K562 (cell line): ENCODE measurements around the gene U2SURP. TPM values are rescaled to one million over a fixed set of nuclear protein-coding genes. Genes with fewer than 3 reads are reported as not detected.

Experiments
- ATAC-seq: fragments of 200-7000 bp; cut with Tn5 transposase; 3 replicates; pipeline ENCODE4 v1.9.1; 2020; ENCODE audit warnings: moderate library complexity
- BruUV-seq: library from RNA; stranded (reverse); fragments of 400-500 nt; replicated peaks from 2 replicates; lab custom pipeline; 2021; lab: Mats Ljungman, UMichigan
- CTCF ChIA-PET: fragments of 300-600 bp; formaldehyde crosslinking; extraction: SDS; loops from one replicate; lab custom pipeline; 2021; ENCODE audit warnings: low intra/inter-chr PET ratio; lab: Yijun Ruan, JAX
- POLR2A ChIA-PET: fragments of 300-600, 350-650 bp; sonication (Branson Sonifier 250); formaldehyde crosslinking; extraction: SDS; loops from one replicate; lab custom pipeline; 2021; ENCODE audit warnings: antibody characterized with exemption, inconsistent platforms; lab: Yijun Ruan, JAX
- DNase-seq, 4 experiments: peaks; one replicate each; pipeline versions ENCODE4 v3.0.0 to v3.0.0-alpha.2; 2011 to 2018; ENCODE audit warnings: low spot score in 3 of 4, mixed read lengths in 3 of 4; ENCODE audit errors: extremely low read depth in 1 of 4
- FAIRE-seq: peaks from 2 replicates; lab custom pipeline; 2011; peaks lifted over from hg19 to GRCh38; lab: Jason Lieb, UNC
- H2AFZ ChIP-seq: 2 replicates; pipeline ENCODE4 v1.6.0; 2011; ENCODE audit warnings: low read depth, low read length, control low read depth, inconsistent platforms
- H3K27ac ChIP-seq: fragments of 200-600 bp; 3 replicates; pipeline ENCODE4 v1.8.0; 2011; ENCODE audit warnings: low read depth, mild to moderate bottlenecking, control low read depth, inconsistent platforms, low read length, moderate library complexity, mixed read lengths; ENCODE audit errors: extremely low read depth
- H3K27me3 ChIP-seq, 2 experiments: fragments of 300-600 bp in 1 of 2; 2 replicates in 1 of 2; 3 replicates in 1 of 2; pipeline versions ENCODE4 v1.6.0 to v1.8.0; 2011; ENCODE audit warnings: inconsistent platforms in 2 of 2, low read length in 2 of 2, mild to moderate bottlenecking in 1 of 2, mixed read lengths in 1 of 2, moderate library complexity in 1 of 2; ENCODE audit not compliant: control insufficient read depth in 2 of 2, insufficient read depth in 2 of 2
- H3K36me3 ChIP-seq: fragments of 300-600 bp; 3 replicates; pipeline ENCODE4 v1.8.0; 2011; ENCODE audit warnings: mild to moderate bottlenecking, low read length, inconsistent platforms; ENCODE audit not compliant: control insufficient read depth, insufficient read depth
- H3K4me1 ChIP-seq, 2 experiments: fragments of 200-600 bp in 1 of 2; replicated peaks in 1 of 2; 2 replicates in 1 of 2; 3 replicates in 1 of 2; pipeline versions ENCODE4 v1.5.1 to v1.8.0; 2011; ENCODE audit warnings: inconsistent platforms in 2 of 2, low read length in 2 of 2, mild to moderate bottlenecking in 1 of 2, mixed read lengths in 1 of 2, moderate library complexity in 1 of 2; ENCODE audit not compliant: control insufficient read depth in 2 of 2, insufficient read depth in 2 of 2
- H3K4me2 ChIP-seq: 2 replicates; pipeline ENCODE4 v1.6.1; 2011; ENCODE audit warnings: low read length, control low read depth, inconsistent platforms, mixed read lengths; ENCODE audit not compliant: insufficient read depth
- H3K4me3 ChIP-seq: fragments of 200-600 bp; sonication (generic), shearing (Covaris generic); 2 replicates; pipeline ENCODE4 v1.5.1; 2016; ENCODE audit warnings: control low read depth, inconsistent platforms
- H3K79me2 ChIP-seq: fragments of 200-600 bp; 3 replicates; pipeline ENCODE4 v1.8.0; 2011; ENCODE audit warnings: low read length, inconsistent platforms; ENCODE audit not compliant: control insufficient read depth, insufficient read depth
- H3K9ac ChIP-seq, 2 experiments: 2 replicates each; pipeline versions ENCODE4 v1.6.0 to v1.6.1; 2011; ENCODE audit warnings: low read depth in 2 of 2, low read length in 2 of 2, control low read depth in 1 of 2, inconsistent platforms in 1 of 2, mild to moderate bottlenecking in 1 of 2, mixed read lengths in 1 of 2; ENCODE audit not compliant: insufficient read depth in 1 of 2
- H3K9me1 ChIP-seq: one replicate; pipeline ENCODE4 v1.6.0; 2011; ENCODE audit warnings: inconsistent platforms, mild to moderate bottlenecking, low read length, moderate library complexity; ENCODE audit not compliant: control insufficient read depth, insufficient read depth
- H3K9me3 ChIP-seq: replicated peaks from 2 replicates; pipeline ENCODE4 v1.5.1; 2011; ENCODE audit warnings: low read depth, low read length, inconsistent platforms; ENCODE audit not compliant: control insufficient read depth, insufficient read depth
- H4K20me1 ChIP-seq: replicated peaks from 2 replicates; pipeline ENCODE4 v1.6.1; 2011; ENCODE audit warnings: low read length, inconsistent platforms, mixed read lengths; ENCODE audit not compliant: control insufficient read depth, insufficient read depth
- BRCA1 ChIP-seq, 2 experiments: fragments of 450-650 bp in 1 of 2; sonication (generic) in 1 of 2; formaldehyde crosslinking in 1 of 2; IDR thresholded peaks; 2 replicates each; pipeline versions ENCODE4 v1.5.0 to v1.6.1; 2017 to 2020; ENCODE audit warnings: mild to moderate bottlenecking in 1 of 2, missing genetic modification reagents in 1 of 2
- EZH2 ChIP-seq: IDR thresholded peaks from 2 replicates; pipeline ENCODE4 v1.6.1; 2012; ENCODE audit warnings: low read depth, mild to moderate bottlenecking, inconsistent platforms, low read length, borderline replicate concordance
- NR1H2 ChIP-seq: sonication (generic); formaldehyde crosslinking; IDR thresholded peaks from 2 replicates; pipeline ENCODE4 v1.4.0; 2020; ENCODE audit warnings: mild to moderate bottlenecking, missing genetic modification reagents
- ZNF384 ChIP-seq: IDR thresholded peaks from 2 replicates; pipeline ENCODE4 v1.6.1; 2012; ENCODE audit warnings: low read depth, low read length, improper control_type of control experiment
- ZNF830 ChIP-seq: fragments of 250-450 bp; sonication (Bioruptor Pico); IDR thresholded peaks from 2 replicates; pipeline ENCODE4 v1.5.0; 2021; ENCODE audit warnings: mild to moderate bottlenecking
- WGBS: fragments of 100-300 bp; shearing (Covaris generic); methylation state at CpG from one replicate; pipeline ENCODE4 v1.1.6; 2016; ENCODE audit warnings: low coverage, mixed read lengths; ENCODE audit not compliant: insufficient coverage; ENCODE audit errors: missing lambda C conversion rate; 5-methylcytosine and 5-hydroxymethylcytosine counted together
- in situ Hi-C: fragments of 300-500 bp; cut with MboI; formaldehyde crosslinking; loops from 4 replicates; pipeline ENCODE4 v1.15.0; 2018; ENCODE audit warnings: inconsistent platforms, mixed read lengths
- intact Hi-C: fragments of 100-400 bp; cut with micrococcal nuclease; formaldehyde crosslinking; loops from 2 replicates; pipeline ENCODE4 v1.14.2; 2022
- polyA plus RNA-seq, 8 experiments: library from polyadenylated mRNA; depleted of rRNA in 4 of 8; stranded (reverse) in 5 of 8; unstranded in 3 of 8; fragments of >200 nt; fragmentation: Nextera tagmentation in 2 of 8; fragmentation: Illumina TruSeq in 1 of 8; extraction: Ambion mirVana in 2 of 8; extraction: Trizol in 1 of 8; gene quantifications; 2 replicates each; pipeline versions ENCODE4 v1.2.1 to v1.2.3, GENCODE V29; 2011 to 2014; ENCODE audit warnings: inconsistent platforms in 1 of 8, missing spikeins in 1 of 8
- total RNA-seq, 7 experiments: library from RNA; depleted of rRNA in 6 of 7; stranded (reverse); fragments of >200 nt in 6 of 7; fragmentation: Illumina TruSeq in 2 of 7; extraction: Trizol in 2 of 7; gene quantifications; 2 replicates each; pipeline versions ENCODE4 v1.2.1 to v1.2.3, GENCODE V29; 2011 to 2021; ENCODE audit warnings: low replicate concordance in 1 of 7
- TF ChIP-seq, protein P1 (sequence below): fragments of 250-450 bp; sonication (Bioruptor Pico); IDR thresholded peaks from 2 replicates; pipeline ENCODE4 v1.9.0; 2021; ENCODE audit warnings: mild to moderate bottlenecking
- TF ChIP-seq, protein P2 (sequence below): fragments of 150-350 bp; conservative IDR thresholded peaks from 2 replicates; pipeline ENCODE4 v1.6.1; 2014; ENCODE audit warnings: low read length

Gene U2SURP
- total and polyA plus RNA-seq, 9 of the 15 experiments (the other 6 are each of a cell fraction or from before 2014, with no cell fraction given): 128 to 322 (median 191) TPM

GRCh38 chr3:143041903-143042302, 40.5 kb downstream of the U2SURP start:
- no peaks in the 10 kb centered on the region for H3K4me1 ChIP-seq
- no peaks in the 10 kb centered on the region for H3K9me1 ChIP-seq
- no peak for DNase-seq
- H2AFZ ChIP-seq: no peak overlapping the region
- H4K20me1 ChIP-seq: no peaks in the 10 kb centered on the region
- TF ChIP-seq BRCA1 (IDR thresholded peaks at IDR 0.05) (no peak), BRCA1 (CRISPR knock-in tag; IDR thresholded peaks at IDR 0.05) (no peak), ZNF384 (no peak), NR1H2 (CRISPR knock-in tag) (no peak), EZH2 (no peak), ZNF830 (CRISPR knock-in tag) (no peak)
- TF ChIP-seq, protein P1, sequence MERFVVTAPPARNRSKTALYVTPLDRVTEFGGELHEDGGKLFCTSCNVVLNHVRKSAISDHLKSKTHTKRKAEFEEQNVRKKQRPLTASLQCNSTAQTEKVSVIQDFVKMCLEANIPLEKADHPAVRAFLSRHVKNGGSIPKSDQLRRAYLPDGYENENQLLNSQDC (CRISPR knock-in tag): no peak
- TF ChIP-seq, protein P2, sequence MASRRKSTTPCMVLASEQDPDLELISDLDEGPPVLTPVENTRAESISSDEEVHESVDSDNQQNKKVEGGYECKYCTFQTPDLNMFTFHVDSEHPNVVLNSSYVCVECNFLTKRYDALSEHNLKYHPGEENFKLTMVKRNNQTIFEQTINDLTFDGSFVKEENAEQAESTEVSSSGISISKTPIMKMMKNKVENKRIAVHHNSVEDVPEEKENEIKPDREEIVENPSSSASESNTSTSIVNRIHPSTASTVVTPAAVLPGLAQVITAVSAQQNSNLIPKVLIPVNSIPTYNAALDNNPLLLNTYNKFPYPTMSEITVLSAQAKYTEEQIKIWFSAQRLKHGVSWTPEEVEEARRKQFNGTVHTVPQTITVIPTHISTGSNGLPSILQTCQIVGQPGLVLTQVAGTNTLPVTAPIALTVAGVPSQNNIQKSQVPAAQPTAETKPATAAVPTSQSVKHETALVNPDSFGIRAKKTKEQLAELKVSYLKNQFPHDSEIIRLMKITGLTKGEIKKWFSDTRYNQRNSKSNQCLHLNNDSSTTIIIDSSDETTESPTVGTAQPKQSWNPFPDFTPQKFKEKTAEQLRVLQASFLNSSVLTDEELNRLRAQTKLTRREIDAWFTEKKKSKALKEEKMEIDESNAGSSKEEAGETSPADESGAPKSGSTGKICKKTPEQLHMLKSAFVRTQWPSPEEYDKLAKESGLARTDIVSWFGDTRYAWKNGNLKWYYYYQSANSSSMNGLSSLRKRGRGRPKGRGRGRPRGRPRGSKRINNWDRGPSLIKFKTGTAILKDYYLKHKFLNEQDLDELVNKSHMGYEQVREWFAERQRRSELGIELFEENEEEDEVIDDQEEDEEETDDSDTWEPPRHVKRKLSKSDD: no peak
- ChIA-PET CTCF (no interaction called here), POLR2A (interaction anchor here (0.9 to 1.3 kb wide), 2 partner anchors 13 to 43 kb away, joined by 3 to 4 read pairs; no protein-coding TSS in a partner anchor)
- H3K36me3 ChIP-seq: peaks cover 83% of the 10 kb centered on the region
- no peak for FAIRE-seq
- no peak overlapping the region for H3K4me2 ChIP-seq
- no TSS peak for BruUV-seq
- intact Hi-C loops: no loop called here
- in situ Hi-C loops: no loop called here
- no peak for ATAC-seq
- H3K27ac ChIP-seq: no peak overlapping the region
- H3K27me3 ChIP-seq: no peaks in the 10 kb centered on the region
- 0 out of 2 replicates have a peak, but pooled peaks cover 1% of the 10 kb centered on the region for H3K9me3 ChIP-seq
- no peak overlapping the region for H3K4me3 ChIP-seq
- H3K9ac ChIP-seq: no peak overlapping the region
- peaks cover 41% of the 10 kb centered on the region for H3K79me2 ChIP-seq
- WGBS: 95% methylated on average over 1 of the region's 1 CpG
